HG03432 (cell line): ENCODE results near the gene DPH6.
"Not testable (repeated sequence)": the region's sequence is repeated elsewhere in the genome, so short reads cannot be mapped to it uniquely, and the experiment has no call there.

Experiments used
- ATAC-seq: cut with Tn5 transposase; IDR thresholded peaks from one replicate; pipeline ENCODE4 v1.9.1; 2021; ENCODE audit warnings: mild to moderate bottlenecking, moderate library complexity; ENCODE audit not compliant: unreplicated experiment

The DPH6 gene

GRCh38 chr15:35441279-35441678 is 104.7 kb downstream of the DPH6 start:
- not testable (repeated sequence) for ATAC-seq

GRCh38 chr15:35440265-35440664 is 105.7 kb downstream of the DPH6 start:
- no peak for ATAC-seq

- no peak for ATAC-seq
These were observed 106.7 kb downstream of the DPH6 start for GRCh38 chr15:35439291-35439690.

GRCh38 chr15:35437157-35437556 is 108.8 kb downstream of the DPH6 start:
- ATAC-seq = no peak

GRCh38 chr15:35436422-35436821 is 109.5 kb downstream of the DPH6 start:
- no peak for ATAC-seq

- no peak for ATAC-seq
These were observed 114.7 kb downstream of the DPH6 start for GRCh38 chr15:35431281-35431680.

GRCh38 chr15:35430301-35430700 is 115.7 kb downstream of the DPH6 start:
- ATAC-seq = no peak

- no peak for ATAC-seq
These were observed 118.5 kb downstream of the DPH6 start for GRCh38 chr15:35427496-35427895.

- ATAC-seq = no peak
These were observed 118.9 kb downstream of the DPH6 start for GRCh38 chr15:35427091-35427490.

GRCh38 chr15:35410775-35411174 is 135.2 kb downstream of the DPH6 start:
- no peak for ATAC-seq

- ATAC-seq = no peak
These were observed 146.1 kb downstream of the DPH6 start for GRCh38 chr15:35399901-35400300.

- ATAC-seq = no peak
These were observed 148.9 kb downstream of the DPH6 start for GRCh38 chr15:35397027-35397426.

- no peak for ATAC-seq
These were observed 151.5 kb downstream of the DPH6 start for GRCh38 chr15:35394416-35394815.

- ATAC-seq = no peak
These were observed 152.6 kb downstream of the DPH6 start for GRCh38 chr15:35393398-35393797.

GRCh38 chr15:35391408-35391984 is 154.5 kb downstream of the DPH6 start:
- ATAC-seq = not testable (repeated sequence)

GRCh38 chr15:35383506-35383905 is 162.5 kb downstream of the DPH6 start:
- ATAC-seq = no peak

GRCh38 chr15:35381328-35381727 is 164.6 kb downstream of the DPH6 start:
- ATAC-seq = no peak

- no peak for ATAC-seq
These were observed 166.0 kb downstream of the DPH6 start for GRCh38 chr15:35379972-35380371.

GRCh38 chr15:35378454-35378853 is 167.5 kb downstream of the DPH6 start:
- not testable (repeated sequence) for ATAC-seq

GRCh38 chr15:35376707-35377106 is 169.3 kb downstream of the DPH6 start:
- no peak for ATAC-seq

GRCh38 chr15:35374661-35375060 is 171.3 kb downstream of the DPH6 start:
- no peak for ATAC-seq

GRCh38 chr15:35362195-35362829 is 183.7 kb downstream of the DPH6 start:
- ATAC-seq = no peak

GRCh38 chr15:35358824-35359223 is 187.1 kb downstream of the DPH6 start:
- ATAC-seq = no peak
